Measurements from ENCODE around the gene ERBB2. TPM values are rescaled to one million over a fixed set of nuclear protein-coding genes. Genes with fewer than 3 reads are reported as not detected.

The ERBB2 gene
- total RNA-seq, 1 donor from 2014 or later: 14.5 TPM

- Mint-ChIP-seq H3K4me1 (ENCODE audit: low read depth, unreplicated experiment) (no peaks in the 10 kb centered on the region), H3K4me3 (ENCODE audit: unreplicated experiment) (peak overlapping the region; percentile 47), H3K36me3 (ENCODE audit: unreplicated experiment) (no peaks in the 10 kb centered on the region), H3K27ac (ENCODE audit: unreplicated experiment) (no peak overlapping the region), H3K27me3 (ENCODE audit: unreplicated experiment) (peaks cover 9% of the 10 kb centered on the region), H3K9me3 (ENCODE audit: unreplicated experiment) (peaks cover 4% of the 10 kb centered on the region)
- TF ChIP-seq CTCF (IDR thresholded peaks at IDR 0.05; ENCODE audit: partially characterized antibody, unreplicated experiment): no peak
- DNase-seq: no peak
Observed at GRCh38 chr17:39755554-39756379, 55.9 kb downstream of the ERBB2 start.

GRCh38 chr17:39756380-39757079, 56.7 kb downstream of the ERBB2 start:
- DNase-seq: no peak
- Mint-ChIP-seq H3K4me1 (ENCODE audit: low read depth, unreplicated experiment) (no peaks in the 10 kb centered on the region), H3K36me3 (ENCODE audit: unreplicated experiment) (no peaks in the 10 kb centered on the region), H3K27ac (ENCODE audit: unreplicated experiment) (no peak overlapping the region), H3K4me3 (ENCODE audit: unreplicated experiment) (no peak overlapping the region), H3K27me3 (ENCODE audit: unreplicated experiment) (peaks cover 9% of the 10 kb centered on the region), H3K9me3 (ENCODE audit: unreplicated experiment) (peaks cover 4% of the 10 kb centered on the region)
- TF ChIP-seq CTCF (IDR thresholded peaks at IDR 0.05; ENCODE audit: partially characterized antibody, unreplicated experiment): no peak

GRCh38 chr17:39757176-39757662, 57.4 kb downstream of the ERBB2 start:
- Mint-ChIP-seq H3K4me1 (ENCODE audit: low read depth, unreplicated experiment) (no peaks in the 10 kb centered on the region), H3K36me3 (ENCODE audit: unreplicated experiment) (no peaks in the 10 kb centered on the region), H3K27ac (ENCODE audit: unreplicated experiment) (no peak overlapping the region), H3K27me3 (ENCODE audit: unreplicated experiment) (peaks cover 9% of the 10 kb centered on the region), H3K4me3 (ENCODE audit: unreplicated experiment) (no peak overlapping the region), H3K9me3 (ENCODE audit: unreplicated experiment) (peaks cover 4% of the 10 kb centered on the region)
- no peak for TF ChIP-seq CTCF (IDR thresholded peaks at IDR 0.05; ENCODE audit: partially characterized antibody, unreplicated experiment)
- no peak for DNase-seq

GRCh38 chr17:39757931-39758873, 58.3 kb downstream of the ERBB2 start:
- H3K27ac Mint-ChIP-seq (ENCODE audit: unreplicated experiment): no peak overlapping the region
- H3K9me3 Mint-ChIP-seq (ENCODE audit: unreplicated experiment): peaks cover 4% of the 10 kb centered on the region
- H3K36me3 Mint-ChIP-seq (ENCODE audit: unreplicated experiment): no peaks in the 10 kb centered on the region
- peaks cover 9% of the 10 kb centered on the region for H3K27me3 Mint-ChIP-seq (ENCODE audit: unreplicated experiment)
- TF ChIP-seq CTCF (IDR thresholded peaks at IDR 0.05; ENCODE audit: partially characterized antibody, unreplicated experiment): no peak
- H3K4me3 Mint-ChIP-seq (ENCODE audit: unreplicated experiment): no peak overlapping the region
- H3K4me1 Mint-ChIP-seq (ENCODE audit: low read depth, unreplicated experiment): no peaks in the 10 kb centered on the region
- DNase-seq: no peak
